A673 (cell line): ENCODE results near the gene PPT1.

Experiments used
- EZH2 ChIP-seq: fragments of 200-600 bp; sonication (generic); IDR thresholded peaks from 2 replicates; pipeline ENCODE4 v1.6.1; 2017; ENCODE audit warnings: borderline replicate concordance, low read depth, mild to moderate bottlenecking, mixed read lengths, antibody characterized with exemption, low read length; ENCODE audit not compliant: poor library complexity, severe bottlenecking
- TF ChIP-seq, protein P1 (sequence below): fragments of 300-800, 200-600 bp; sonication (generic); conservative IDR thresholded peaks from 2 replicates; pipeline ENCODE4 v1.5.1; 2017; ENCODE audit warnings: low read depth, mild to moderate bottlenecking, antibody characterized with exemption, low read length, moderate library complexity, mixed read lengths

GRCh38 chr1:40143891-40144575, 47.0 kb upstream of the PPT1 start:
- TF ChIP-seq, protein P1, sequence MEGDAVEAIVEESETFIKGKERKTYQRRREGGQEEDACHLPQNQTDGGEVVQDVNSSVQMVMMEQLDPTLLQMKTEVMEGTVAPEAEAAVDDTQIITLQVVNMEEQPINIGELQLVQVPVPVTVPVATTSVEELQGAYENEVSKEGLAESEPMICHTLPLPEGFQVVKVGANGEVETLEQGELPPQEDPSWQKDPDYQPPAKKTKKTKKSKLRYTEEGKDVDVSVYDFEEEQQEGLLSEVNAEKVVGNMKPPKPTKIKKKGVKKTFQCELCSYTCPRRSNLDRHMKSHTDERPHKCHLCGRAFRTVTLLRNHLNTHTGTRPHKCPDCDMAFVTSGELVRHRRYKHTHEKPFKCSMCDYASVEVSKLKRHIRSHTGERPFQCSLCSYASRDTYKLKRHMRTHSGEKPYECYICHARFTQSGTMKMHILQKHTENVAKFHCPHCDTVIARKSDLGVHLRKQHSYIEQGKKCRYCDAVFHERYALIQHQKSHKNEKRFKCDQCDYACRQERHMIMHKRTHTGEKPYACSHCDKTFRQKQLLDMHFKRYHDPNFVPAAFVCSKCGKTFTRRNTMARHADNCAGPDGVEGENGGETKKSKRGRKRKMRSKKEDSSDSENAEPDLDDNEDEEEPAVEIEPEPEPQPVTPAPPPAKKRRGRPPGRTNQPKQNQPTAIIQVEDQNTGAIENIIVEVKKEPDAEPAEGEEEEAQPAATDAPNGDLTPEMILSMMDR: peak; percentile 85
- no peak for TF ChIP-seq EZH2
